HG03039 (cell line): ENCODE results near the gene IL17RD.

Experiments
- ATAC-seq: cut with Tn5 transposase; IDR thresholded peaks from one replicate; pipeline ENCODE4 v1.9.1; 2021; ENCODE audit warnings: mild to moderate bottlenecking, moderate library complexity; ENCODE audit not compliant: unreplicated experiment

IL17RD gene

GRCh38 chr3:57131210-57131588 is 34.0 kb downstream of the IL17RD start:
- ATAC-seq, result no peak

- ATAC-seq, result no peak
Observed at GRCh38 chr3:57130571-57131209, 34.5 kb downstream of the IL17RD start.

GRCh38 chr3:57128826-57129667 is 36.1 kb downstream of the IL17RD start:
- ATAC-seq, result no peak

- ATAC-seq, result no peak
Observed at GRCh38 chr3:57127891-57128518, 37.1 kb downstream of the IL17RD start.

GRCh38 chr3:57126244-57126643 is 38.9 kb downstream of the IL17RD start:
- no peak for ATAC-seq

DNA sequence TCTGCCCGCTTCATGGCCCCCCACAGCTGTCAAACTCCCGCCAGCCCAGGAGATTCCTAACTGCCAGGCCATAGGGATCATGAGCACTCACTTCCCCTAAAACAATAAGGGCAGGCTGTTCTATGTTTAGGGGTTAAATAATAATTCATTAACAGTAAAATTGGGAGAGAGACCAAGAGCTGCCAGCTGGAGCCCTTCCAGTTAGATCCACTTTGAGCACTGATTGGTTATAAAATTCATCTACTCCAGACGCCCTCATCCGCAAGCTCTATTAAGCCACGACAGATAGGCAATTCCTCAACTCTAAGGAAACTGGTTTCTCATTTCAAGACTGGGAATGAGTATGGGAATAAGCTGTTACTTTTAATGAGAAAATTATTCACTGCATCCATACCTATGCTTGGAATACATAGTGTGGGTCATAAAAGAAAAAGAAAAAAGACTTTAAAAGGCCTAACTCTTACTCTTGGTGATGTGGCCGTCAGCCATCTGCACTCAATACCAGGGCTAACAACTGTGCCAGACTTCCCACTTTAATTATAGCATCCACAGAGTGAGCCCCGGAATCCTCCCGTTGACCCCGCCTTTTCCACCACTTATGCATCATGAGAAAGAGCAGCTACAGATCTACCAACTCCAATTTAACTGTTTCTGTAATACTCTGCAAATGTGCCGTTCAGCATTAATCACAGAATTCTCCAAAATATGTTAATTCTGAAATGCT is 44.5 kb downstream of the IL17RD start:
- no peak for ATAC-seq

GRCh38 chr3:57120040-57120439 is 45.1 kb downstream of the IL17RD start:
- no peak for ATAC-seq

- no peak for ATAC-seq
Observed at GRCh38 chr3:57118254-57118653, 46.9 kb downstream of the IL17RD start.

DNA sequence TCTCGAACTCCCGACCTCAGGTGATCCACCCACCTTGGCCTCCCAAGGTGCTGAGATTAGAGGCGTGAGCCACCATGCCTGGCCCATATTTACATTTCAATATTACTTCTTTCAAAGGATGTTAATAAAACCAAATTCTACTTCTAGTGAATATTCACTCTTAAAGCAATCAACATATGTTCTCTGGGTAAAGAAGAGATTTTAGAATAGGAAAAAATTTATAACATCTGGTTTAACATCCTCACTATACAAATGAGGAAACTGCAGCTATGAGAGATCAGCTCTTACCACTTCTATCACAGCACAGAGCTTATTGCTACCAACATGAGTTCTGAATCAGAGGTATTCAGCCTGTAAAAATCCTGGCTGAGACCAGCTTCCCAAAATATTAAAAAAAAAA is 48.7 kb downstream of the IL17RD start:
- no peak for ATAC-seq

- no peak for ATAC-seq
Observed at GRCh38 chr3:57112206-57112605, 52.9 kb downstream of the IL17RD start.

DNA sequence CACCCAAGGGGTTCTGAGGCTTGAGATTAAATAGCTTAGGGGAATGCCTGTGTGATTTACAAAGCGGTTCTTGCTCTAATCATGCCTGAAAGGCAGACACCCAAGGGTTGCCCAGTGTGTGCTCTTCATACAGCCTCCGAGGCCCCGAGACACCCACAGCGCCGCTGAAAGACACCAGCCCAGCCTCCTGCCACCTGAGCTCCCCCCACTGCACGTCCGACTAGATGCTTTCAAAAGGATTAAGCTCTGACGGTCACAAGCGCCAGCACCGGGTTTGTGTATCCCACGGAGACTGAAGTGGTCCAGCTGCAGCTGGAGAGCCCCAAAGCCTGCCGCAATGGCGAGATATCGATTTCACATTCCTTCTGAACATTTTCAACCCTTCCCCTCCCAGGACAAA is 54.4 kb downstream of the IL17RD start:
- no peak for ATAC-seq

DNA sequence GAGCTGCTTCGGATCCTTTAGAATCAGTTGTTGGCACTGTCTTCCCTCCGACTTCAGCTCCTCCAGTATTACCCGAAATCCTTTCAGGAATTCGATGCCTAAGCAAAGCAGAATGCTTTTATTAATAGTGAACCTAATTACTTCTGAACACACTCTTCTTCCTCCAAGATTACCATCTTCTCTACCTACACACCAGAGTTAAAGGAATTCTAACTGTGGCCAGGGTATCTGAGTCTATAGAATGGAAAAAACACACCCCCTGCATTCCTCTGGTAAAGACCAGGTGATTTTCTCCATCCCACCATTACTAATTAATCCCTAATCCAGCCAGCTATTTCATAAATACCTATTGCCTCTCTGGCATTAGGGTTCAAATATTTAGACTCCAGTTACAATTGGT is 54.9 kb downstream of the IL17RD start:
- ATAC-seq, result no peak

GRCh38 chr3:57109437-57110199 is 55.5 kb downstream of the IL17RD start:
- no peak for ATAC-seq

DNA sequence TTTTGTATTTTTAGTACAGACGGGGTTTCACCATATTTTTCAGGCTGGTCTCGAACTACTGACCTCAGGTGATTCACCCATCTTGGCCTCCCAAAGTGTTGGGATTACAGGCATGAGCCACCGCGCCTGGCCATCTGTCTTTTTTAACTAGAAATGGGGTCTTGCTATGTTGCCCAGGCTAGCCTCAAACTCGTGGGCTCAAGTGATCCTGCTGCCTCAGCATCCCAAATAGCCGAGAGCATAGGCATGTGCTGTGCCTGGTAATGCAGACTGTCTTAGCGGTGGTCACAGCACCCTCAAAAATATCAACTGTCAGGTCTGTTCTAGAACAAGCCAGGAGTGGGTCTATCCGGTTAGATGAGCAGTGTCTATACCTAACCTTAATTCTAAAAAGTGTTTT is 56.5 kb downstream of the IL17RD start:
- ATAC-seq, result no peak

DNA sequence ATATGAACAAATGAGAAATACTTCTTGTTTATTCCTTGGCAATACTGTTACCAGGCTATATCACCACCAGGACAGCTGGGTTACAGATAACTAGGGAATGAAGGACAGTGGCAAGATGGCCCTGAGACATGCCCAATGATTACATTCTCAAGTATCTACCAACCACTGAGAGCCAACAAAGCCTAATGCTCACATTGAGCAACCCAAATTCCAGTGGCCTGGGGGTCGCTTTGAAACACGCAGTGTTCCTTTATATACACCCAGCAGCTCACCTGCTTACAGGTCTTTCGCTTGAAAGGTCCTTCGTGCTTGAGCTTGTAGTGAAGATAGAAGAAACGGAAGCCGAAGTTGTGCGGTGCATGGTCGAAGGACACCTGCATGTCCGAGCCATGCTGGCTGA is 59.6 kb downstream of the IL17RD start:
- no peak for ATAC-seq

- no peak for ATAC-seq
Observed at GRCh38 chr3:57100046-57100695, 65.0 kb downstream of the IL17RD start.

GRCh38 chr3:57098418-57099310 is 66.5 kb downstream of the IL17RD start:
- no peak for ATAC-seq

- no peak for ATAC-seq
Observed at GRCh38 chr3:57097536-57097935, 67.6 kb downstream of the IL17RD start.

GRCh38 chr3:57095363-57095762 is 69.8 kb downstream of the IL17RD start:
- no peak for ATAC-seq
